Activated CD8-positive, alpha-beta memory T cell treated with anti-CD3 and anti-CD28 coated beads, Interleukin-2, amount 10 ng/mL, durations not matched to agents 7 days and 5 days (primary cell): Measurements from ENCODE around the gene IPO7. TPM values are rescaled to one million over a fixed set of nuclear protein-coding genes. Genes with fewer than 3 reads are reported as not detected.
"Not testable (repeated sequence)": the region's sequence is repeated elsewhere in the genome, so short reads cannot be mapped to it uniquely, and the experiment has no call there.

Source experiments
- ATAC-seq: fragments of 150-1000 bp; cut with Tn5 transposase; one replicate; pipeline ENCODE4 v1.10.0; 2021; ENCODE audit warnings: moderate library complexity
- CTCF ChIA-PET: fragments of 350-600 bp; sonication (Branson Sonifier 250); formaldehyde crosslinking; loops from one replicate; lab custom pipeline; 2021; ENCODE audit warnings: antibody characterized with exemption; lab: Charles Lee
- DNase-seq: peaks from one replicate; pipeline ENCODE4 v3.0.0-alpha.2; 2020
- H3K27ac Mint-ChIP-seq: one replicate; pipeline ENCODE4 v1.8.0; 2021; ENCODE audit warnings: mild to moderate bottlenecking, mixed read lengths
- H3K27me3 Mint-ChIP-seq: one replicate; pipeline ENCODE4 v1.8.0; 2021; ENCODE audit warnings: mixed read lengths
- H3K36me3 Mint-ChIP-seq: one replicate; pipeline ENCODE4 v1.8.0; 2021; ENCODE audit warnings: mild to moderate bottlenecking, mixed read lengths
- H3K4me1 Mint-ChIP-seq: one replicate; pipeline ENCODE4 v1.8.0; 2021; ENCODE audit warnings: mixed read lengths
- H3K4me3 Mint-ChIP-seq: one replicate; pipeline ENCODE4 v1.8.0; 2021; ENCODE audit warnings: mild to moderate bottlenecking, moderate library complexity, mixed read lengths
- H3K9me3 Mint-ChIP-seq: one replicate; pipeline ENCODE4 v1.8.0; 2022; ENCODE audit warnings: low read depth, mixed read lengths
- total RNA-seq, 2 experiments: library from RNA; stranded (reverse); gene quantifications; one replicate each; pipeline ENCODE4 v1.2.3, GENCODE V29; 2021

IPO7 gene
- 100 to 1,000 TPM in 1 of 2 experiments, 10 to 100 TPM in 1; 98.5 to 121 TPM for total RNA-seq

DNA sequence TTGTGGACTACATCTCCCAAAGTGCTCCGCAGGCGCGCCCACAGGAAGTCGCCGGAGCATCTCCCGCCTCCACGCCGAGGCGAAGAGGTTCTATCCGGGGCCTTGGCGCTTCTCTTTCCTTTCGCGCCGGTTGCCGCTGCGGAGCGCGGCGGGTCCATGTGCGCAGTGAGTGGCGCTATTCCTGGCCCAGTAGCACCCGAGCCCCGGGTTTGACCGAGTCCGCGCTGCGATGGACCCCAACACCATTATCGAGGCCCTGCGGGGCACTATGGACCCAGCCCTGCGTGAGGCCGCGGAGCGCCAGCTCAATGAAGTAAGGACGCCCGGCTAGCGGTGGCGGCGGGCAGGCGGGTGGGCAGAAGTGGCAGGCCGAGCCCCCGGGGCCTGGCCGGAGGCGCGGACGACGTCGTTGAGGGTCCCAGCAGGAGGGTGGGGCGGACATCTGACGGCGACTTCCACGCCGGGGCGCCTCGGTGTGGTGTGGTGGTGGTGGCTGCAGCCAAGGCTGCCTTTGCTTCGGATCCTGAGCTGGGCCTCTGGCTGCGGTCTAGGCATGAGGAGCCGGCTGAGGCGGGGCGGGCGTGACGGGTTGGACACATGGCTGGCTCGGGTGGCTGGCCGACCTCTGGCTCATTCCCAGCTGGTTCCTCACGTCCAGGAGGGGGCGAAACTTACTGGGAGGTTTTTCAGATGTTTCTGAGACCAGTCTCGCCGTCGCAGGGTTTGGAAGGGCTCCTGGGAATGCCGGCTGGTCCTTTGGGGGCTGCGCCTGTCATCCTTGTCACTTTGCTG lies at the start of gene IPO7:
IPO7 (plus strand) TSS at position 118 of the 792 bp plus-strand sequence; CDS start at position 230, 112 bp downstream.
- Mint-ChIP-seq H3K27ac (peak within 1 kb of the TSS; percentile 85), H3K4me1 (peaks cover 35% of the 10 kb centered on the region), H3K4me3 (peak within 1 kb of the TSS; percentile 93), H3K9me3 (no peaks in the 10 kb centered on the region), H3K36me3 (peaks cover 18% of the 10 kb centered on the region), H3K27me3 (no peaks in the 10 kb centered on the region)
- ATAC-seq (peak; percentile 96), DNase-seq (peak; percentile 95)
- CTCF ChIA-PET: interaction anchor here (0.6 to 2.3 kb wide), 15 partner anchors 9 to 224 kb away, joined by 3 to 12 read pairs (median 4); partner anchors contain the start of genes TMEM41B and ZNF143

DNA sequence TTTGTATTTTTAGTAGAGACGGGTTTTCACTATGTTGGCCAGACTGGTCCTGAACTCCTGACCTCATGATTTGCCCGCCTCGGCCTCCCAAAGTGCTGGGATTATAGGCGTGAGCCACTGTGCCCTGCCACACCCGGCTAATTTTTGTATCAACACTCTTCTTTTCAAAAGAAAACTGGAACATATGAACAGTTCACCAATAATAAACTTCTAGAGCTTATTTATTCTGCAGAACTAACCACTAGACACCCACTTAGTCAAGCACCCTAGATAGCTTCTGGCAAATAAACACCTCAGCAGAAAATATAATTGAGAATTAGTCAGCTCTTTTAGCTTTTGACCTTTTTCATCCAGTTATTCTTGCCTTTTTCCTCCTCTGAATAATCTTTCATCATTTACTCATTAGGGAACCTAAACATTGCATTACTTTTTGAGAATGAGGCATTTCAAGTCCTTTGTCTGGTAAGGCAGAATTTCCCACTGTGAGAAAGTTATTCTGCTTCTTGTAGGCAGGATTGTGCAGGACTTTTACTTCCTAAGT lies 42.7 kb upstream of the IPO7 start:
- H3K36me3 Mint-ChIP-seq: no peaks in the 10 kb centered on the region
- no peaks in the 10 kb centered on the region for H3K27me3 Mint-ChIP-seq
- CTCF ChIA-PET: no interaction called here

DNA sequence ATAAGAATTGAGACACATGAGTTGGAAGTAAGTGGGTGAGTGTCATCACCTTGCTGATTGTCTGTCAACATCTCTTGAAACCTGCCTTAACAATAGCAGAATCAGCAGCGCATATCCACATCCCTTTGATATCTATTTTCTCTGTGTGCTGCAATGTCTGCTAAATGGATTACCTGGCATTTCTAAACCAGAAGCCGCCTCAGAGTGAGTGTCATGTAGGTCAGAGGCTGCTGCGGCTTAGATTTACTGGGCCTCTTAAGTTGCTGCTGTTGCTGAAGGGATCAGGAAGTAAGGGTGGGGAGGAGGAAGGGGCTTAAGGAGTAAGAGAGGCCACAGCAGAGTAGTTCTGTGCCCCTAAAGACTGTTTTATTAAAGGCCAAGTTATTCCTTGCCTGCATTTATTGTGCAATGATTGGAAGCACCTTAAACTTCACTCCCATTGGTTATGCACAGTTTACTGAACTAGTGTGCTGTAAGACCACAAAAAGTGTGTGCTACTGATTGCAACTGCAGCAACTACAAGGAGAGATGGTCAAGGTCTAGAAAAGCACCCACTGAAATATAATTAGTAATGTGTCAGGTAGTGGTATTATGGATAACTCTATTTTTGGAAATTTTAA lies 40.3 kb upstream of the IPO7 start:
- no peaks in the 10 kb centered on the region for H3K9me3 Mint-ChIP-seq
- peaks cover 8% of the 10 kb centered on the region for H3K4me1 Mint-ChIP-seq
- ATAC-seq (no peak), DNase-seq (no peak)
- H3K4me3 Mint-ChIP-seq: no peak overlapping the region
- no peak overlapping the region for H3K27ac Mint-ChIP-seq
- no peaks in the 10 kb centered on the region for H3K36me3 Mint-ChIP-seq
- CTCF ChIA-PET: no interaction called here
- peaks cover 11% of the 10 kb centered on the region for H3K27me3 Mint-ChIP-seq

More for the DNA sequence above, 42.7 kb upstream of the IPO7 start:
- Mint-ChIP-seq H3K9me3 (no peaks in the 10 kb centered on the region), H3K4me3 (no peak overlapping the region), H3K4me1 (no peaks in the 10 kb centered on the region), H3K27ac (no peak overlapping the region)
- no peak for DNase-seq
- no peak for ATAC-seq

DNA sequence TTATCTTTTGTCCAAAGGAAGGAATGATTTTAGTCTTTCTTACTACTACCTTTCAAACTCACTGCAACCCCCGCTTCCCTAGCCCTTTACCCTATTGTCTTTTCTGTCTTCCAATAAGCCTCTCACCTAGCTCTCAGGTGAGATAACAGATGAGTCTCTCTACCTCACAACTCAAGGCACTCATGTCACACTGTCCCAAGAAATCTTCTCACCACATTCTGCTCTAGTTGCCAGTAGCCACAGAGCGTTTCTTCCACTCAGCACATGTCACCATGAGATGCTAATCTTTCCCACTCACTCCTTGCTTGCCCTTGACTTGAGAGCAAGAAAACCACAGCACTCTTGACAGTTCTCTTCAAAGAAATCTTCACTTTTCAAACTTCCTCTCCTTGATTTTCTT lies 37.4 kb upstream of the IPO7 start:
- no peaks in the 10 kb centered on the region for H3K36me3 Mint-ChIP-seq
- DNase-seq (no peak), ATAC-seq (peak; percentile 33)
- H3K9me3 Mint-ChIP-seq: no peaks in the 10 kb centered on the region
- no peak overlapping the region for H3K27ac Mint-ChIP-seq
- H3K27me3 Mint-ChIP-seq: peaks cover 17% of the 10 kb centered on the region
- peaks cover 8% of the 10 kb centered on the region for H3K4me1 Mint-ChIP-seq
- no peak overlapping the region for H3K4me3 Mint-ChIP-seq
- CTCF ChIA-PET: interaction anchor here (1.0 kb wide), 1 partner anchor 159 kb away, joined by 3 read pairs; no protein-coding TSS in a partner anchor

DNA sequence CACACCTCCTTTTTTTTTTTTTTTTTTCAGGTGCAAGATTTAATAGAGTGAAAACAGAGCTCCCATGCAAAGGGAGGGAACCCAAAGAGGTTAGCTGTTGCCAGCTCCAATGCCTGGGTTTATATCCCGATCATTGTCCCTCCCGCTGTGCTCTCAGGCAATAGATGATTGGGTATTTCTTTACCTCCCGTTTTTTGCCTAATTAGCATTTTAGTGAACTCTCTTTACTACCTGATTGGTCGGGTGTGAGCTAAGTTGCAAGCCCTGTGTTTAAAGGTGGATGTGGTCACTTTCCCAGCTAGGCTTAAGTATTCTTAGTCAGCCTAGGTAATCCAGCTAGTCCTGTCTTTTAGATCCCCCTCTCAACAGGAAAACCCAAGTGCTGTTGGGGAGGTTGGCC lies 36.7 kb upstream of the IPO7 start:
- DNase-seq, H3K4me1 Mint-ChIP-seq, ATAC-seq, H3K9me3 Mint-ChIP-seq, H3K27ac Mint-ChIP-seq, H3K4me3 Mint-ChIP-seq, H3K36me3 Mint-ChIP-seq: not testable (repeated sequence)
- peaks cover 17% of the 10 kb centered on the region for H3K27me3 Mint-ChIP-seq
- CTCF ChIA-PET: interaction anchor here (0.6 to 1.3 kb wide), 2 partner anchors 38 to 101 kb away, joined by 3 read pairs; no protein-coding TSS in a partner anchor

DNA sequence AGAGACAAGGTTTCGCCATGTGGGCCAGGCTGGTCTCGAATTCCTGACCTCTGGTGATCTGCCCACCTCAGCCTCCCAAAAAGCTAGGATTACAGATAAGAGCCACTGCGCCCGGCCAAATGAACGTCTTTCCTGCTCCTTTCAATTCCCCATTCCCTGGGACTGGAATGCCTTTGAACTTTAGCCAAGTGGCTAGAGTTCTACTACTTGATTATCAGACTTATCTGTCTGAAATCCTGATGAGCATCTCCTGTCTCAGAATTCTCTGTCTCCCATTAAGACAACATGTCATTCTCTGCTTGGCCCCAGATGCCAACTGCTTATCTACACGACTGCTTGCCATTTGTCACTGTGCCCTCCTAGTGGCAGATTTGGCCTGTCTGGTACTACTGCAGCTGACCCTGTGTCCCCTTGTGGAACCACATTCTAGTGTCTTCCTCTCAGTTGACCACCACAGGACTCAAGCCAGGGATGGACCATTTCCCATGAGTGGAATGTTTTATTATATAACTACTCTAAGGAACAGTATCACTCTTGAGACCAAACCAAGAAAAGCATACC lies 33.1 kb upstream of the IPO7 start:
- CTCF ChIA-PET: no interaction called here
- H3K27me3 Mint-ChIP-seq: peaks cover 19% of the 10 kb centered on the region
- H3K4me1 Mint-ChIP-seq: peaks cover 10% of the 10 kb centered on the region
- H3K9me3 Mint-ChIP-seq: no peaks in the 10 kb centered on the region
- DNase-seq (no peak), ATAC-seq (no peak)
- no peaks in the 10 kb centered on the region for H3K36me3 Mint-ChIP-seq
- no peak overlapping the region for H3K4me3 Mint-ChIP-seq
- no peak overlapping the region for H3K27ac Mint-ChIP-seq

DNA sequence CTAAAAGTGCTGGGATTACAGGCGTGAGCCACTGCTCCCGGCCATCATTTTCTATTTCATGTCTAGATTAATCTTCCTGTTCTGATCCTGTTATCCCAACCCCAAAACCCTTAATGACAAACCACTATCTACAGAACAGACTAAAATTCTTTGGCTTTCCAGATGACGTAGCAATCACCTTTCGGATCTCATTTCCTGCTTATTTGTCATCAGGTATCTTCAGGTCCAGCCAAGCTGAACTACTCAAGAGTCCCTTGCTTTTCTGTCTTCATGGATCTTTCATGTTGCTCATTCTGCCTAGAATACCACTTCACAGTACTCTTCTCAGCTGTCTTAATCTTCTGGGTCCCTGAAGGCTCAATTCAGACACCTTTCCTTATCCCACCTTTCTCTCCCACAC lies 27.4 kb upstream of the IPO7 start:
- no peaks in the 10 kb centered on the region for H3K36me3 Mint-ChIP-seq
- no peak overlapping the region for H3K27ac Mint-ChIP-seq
- ATAC-seq: no peak
- H3K4me1 Mint-ChIP-seq: peaks cover 8% of the 10 kb centered on the region
- DNase-seq: no peak
- CTCF ChIA-PET: no interaction called here
- H3K27me3 Mint-ChIP-seq: peaks cover 2% of the 10 kb centered on the region
- no peaks in the 10 kb centered on the region for H3K9me3 Mint-ChIP-seq
- no peak overlapping the region for H3K4me3 Mint-ChIP-seq

DNA sequence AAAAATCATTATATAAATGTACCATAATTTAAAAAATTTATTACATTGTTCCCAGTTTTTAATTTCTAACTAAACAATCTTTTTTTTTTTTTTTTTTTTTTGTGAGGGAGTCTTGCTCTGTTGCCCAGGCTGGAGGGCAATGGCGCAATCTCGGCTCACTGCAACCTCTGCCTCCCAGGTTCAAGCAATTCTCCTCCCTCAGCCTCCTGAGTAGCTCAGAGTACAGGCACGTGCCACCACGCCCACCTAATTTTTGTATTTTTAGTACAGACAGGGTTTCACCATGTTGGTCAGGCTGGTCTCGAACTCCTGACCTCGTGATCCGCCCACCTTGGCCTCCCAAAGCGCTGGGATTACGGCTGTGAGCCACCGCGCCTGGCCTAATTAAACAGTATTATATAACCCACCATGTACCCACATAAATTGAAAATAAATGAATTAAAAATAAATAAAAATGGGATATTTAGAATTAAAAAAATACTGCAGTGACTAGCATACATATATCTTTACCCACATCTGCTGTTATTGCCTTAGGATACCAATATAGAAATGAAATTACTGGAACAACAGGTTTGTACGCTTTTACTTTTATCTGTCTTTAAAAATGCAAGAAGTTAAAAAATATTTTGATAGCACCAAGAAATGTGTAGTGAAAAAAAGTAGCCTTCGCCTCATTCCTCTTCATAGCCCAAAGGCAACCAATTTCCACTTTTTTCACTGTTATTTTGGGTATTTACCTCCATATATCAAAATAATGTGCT lies 23.4 kb upstream of the IPO7 start:
- not testable (repeated sequence) for H3K27ac Mint-ChIP-seq, H3K36me3 Mint-ChIP-seq, ATAC-seq, DNase-seq, H3K9me3 Mint-ChIP-seq, H3K27me3 Mint-ChIP-seq, H3K4me3 Mint-ChIP-seq
- peaks cover 31% of the 10 kb centered on the region for H3K4me1 Mint-ChIP-seq
- CTCF ChIA-PET: interaction anchor here (1.0 kb wide), 1 partner anchor 18 kb away, joined by 4 read pairs; no protein-coding TSS in a partner anchor

- Mint-ChIP-seq H3K27ac (peak overlapping the region; percentile 40), H3K4me3 (no peak overlapping the region), H3K4me1 (peaks cover 31% of the 10 kb centered on the region), H3K36me3 (no peaks in the 10 kb centered on the region), H3K27me3 (no peaks in the 10 kb centered on the region), H3K9me3 (no peaks in the 10 kb centered on the region)
- CTCF ChIA-PET: interaction anchor here (0.9 to 1.0 kb wide), 2 partner anchors 18 to 197 kb away, joined by 3 read pairs; no protein-coding TSS in a partner anchor
- no peak for DNase-seq
- no peak for ATAC-seq
Observed at GRCh38 chr11:9362393-9362863, 22.0 kb upstream of the IPO7 start.

DNA sequence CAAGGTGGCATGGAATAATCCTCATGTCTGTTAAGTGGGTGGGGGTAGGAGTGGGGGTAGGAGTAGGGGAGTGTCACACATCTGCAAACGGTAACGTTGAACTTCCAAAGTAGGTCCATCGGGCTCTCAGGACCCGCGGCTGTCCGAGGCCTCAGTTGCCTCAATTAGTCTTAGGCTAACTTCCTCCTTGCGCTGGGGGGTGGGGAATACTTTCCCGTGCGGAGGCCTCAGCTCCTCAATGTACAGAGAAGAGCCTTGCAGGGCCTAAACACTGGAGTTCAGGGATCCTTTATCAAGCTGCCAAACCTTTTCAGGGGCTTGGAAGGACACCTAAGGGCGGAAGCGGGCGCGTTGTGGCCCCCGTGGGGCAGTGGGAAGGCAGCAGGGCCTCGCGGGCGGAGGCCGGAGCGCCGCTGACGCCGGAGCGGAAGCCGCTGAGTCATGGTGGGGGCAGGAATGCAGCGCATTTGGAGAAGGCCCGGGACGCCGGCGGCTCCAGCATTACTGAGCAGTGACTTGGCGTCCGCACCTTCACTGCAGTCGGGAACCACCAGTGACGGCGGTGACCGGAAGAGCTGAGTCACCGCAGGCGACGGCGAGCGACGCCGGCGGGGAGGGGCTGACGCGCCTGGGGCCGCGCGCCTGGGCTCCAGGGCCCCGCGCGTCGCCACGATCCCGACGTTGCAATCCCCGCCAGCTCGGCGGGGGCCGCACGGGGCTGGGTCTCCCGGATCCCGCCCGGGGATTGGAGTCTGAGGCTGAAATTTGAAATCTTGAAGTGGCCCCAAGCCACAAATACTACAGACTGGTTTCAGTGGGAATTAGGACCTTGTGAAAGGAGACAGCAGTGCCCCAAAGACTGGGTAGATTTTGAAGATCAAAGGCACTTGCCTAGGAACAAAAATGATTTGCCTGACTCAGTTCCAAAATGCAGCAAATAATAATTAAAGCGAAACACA lies 20.2 kb upstream of the IPO7 start:
- H3K27me3 Mint-ChIP-seq: peaks cover under 1% of the 10 kb centered on the region
- H3K27ac Mint-ChIP-seq: peak overlapping the region; percentile 85
- H3K4me1 Mint-ChIP-seq: peaks cover 31% of the 10 kb centered on the region

GRCh38 chr11:9367551-9367950 lies 16.9 kb upstream of the IPO7 start:
- CTCF ChIA-PET: interaction anchor here (1.3 kb wide), 1 partner anchor 19 kb away, joined by 3 read pairs; no protein-coding TSS in a partner anchor
- H3K4me3 Mint-ChIP-seq: no peak overlapping the region
- H3K27ac Mint-ChIP-seq: no peak overlapping the region
- DNase-seq (no peak), ATAC-seq (no peak)
- peaks cover 20% of the 10 kb centered on the region for H3K4me1 Mint-ChIP-seq
- H3K36me3 Mint-ChIP-seq: no peaks in the 10 kb centered on the region
- H3K9me3 Mint-ChIP-seq: no peaks in the 10 kb centered on the region
- H3K27me3 Mint-ChIP-seq: peaks cover 10% of the 10 kb centered on the region

More for the DNA sequence above, 20.2 kb upstream of the IPO7 start:
- ATAC-seq: peak; percentile 96
- CTCF ChIA-PET: interaction anchor here (0.5 to 1.8 kb wide), 5 partner anchors 10 to 170 kb away, joined by 3 to 5 read pairs (median 4); no protein-coding TSS in a partner anchor
- DNase-seq: peak; percentile 87
- Mint-ChIP-seq H3K36me3 (no peaks in the 10 kb centered on the region), H3K4me3 (peak overlapping the region; percentile 73), H3K9me3 (no peaks in the 10 kb centered on the region)
